Measurements from ENCODE around the gene CES1.

DNA sequence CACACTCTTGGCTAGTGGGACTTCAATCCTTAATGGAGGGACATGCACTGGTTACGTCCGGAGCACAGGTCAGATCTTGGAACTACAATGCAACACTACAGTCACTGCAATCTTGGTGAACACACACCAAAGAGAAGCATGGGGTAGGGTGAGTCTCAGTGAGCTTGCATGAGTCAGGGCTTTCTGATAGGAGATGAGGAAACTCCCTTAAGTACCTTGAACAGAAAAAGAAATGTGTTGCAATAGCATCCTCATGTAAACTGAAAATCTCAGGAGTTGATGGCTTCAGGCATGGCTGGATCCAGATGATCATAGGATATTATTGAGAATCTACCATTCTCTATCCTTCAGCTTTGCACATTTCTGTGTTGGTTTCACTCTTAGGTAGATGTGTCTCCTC lies 54.1 kb downstream of the CES1 start:
- no peak for TF ChIP-seq CSDC2 (CRISPR knock-in tag; IDR thresholded peaks at IDR 0.05)
- TF ChIP-seq ZFP30 (CRISPR knock-in tag; IDR thresholded peaks at IDR 0.05), result no peak
- TF ChIP-seq, protein P1, sequence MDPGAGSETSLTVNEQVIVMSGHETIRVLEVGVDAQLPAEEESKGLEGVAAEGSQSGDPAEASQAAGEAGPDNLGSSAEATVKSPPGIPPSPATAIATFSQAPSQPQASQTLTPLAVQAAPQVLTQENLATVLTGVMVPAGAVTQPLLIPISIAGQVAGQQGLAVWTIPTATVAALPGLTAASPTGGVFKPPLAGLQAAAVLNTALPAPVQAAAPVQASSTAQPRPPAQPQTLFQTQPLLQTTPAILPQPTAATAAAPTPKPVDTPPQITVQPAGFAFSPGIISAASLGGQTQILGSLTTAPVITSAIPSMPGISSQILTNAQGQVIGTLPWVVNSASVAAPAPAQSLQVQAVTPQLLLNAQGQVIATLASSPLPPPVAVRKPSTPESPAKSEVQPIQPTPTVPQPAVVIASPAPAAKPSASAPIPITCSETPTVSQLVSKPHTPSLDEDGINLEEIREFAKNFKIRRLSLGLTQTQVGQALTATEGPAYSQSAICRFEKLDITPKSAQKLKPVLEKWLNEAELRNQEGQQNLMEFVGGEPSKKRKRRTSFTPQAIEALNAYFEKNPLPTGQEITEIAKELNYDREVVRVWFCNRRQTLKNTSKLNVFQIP (CRISPR knock-in tag; IDR thresholded peaks at IDR 0.05; ENCODE audit: borderline replicate concordance, low read depth), result no peak

Data from SK-N-SH treated with all-trans-retinoic acid at 6 μM for 48 hours (cell line).